ENCODE measurements around the gene CIBAR2.
A peak's percentile ranks its signal among the peaks of the same experiment; 100 is the strongest.

Gene CIBAR2

DNA sequence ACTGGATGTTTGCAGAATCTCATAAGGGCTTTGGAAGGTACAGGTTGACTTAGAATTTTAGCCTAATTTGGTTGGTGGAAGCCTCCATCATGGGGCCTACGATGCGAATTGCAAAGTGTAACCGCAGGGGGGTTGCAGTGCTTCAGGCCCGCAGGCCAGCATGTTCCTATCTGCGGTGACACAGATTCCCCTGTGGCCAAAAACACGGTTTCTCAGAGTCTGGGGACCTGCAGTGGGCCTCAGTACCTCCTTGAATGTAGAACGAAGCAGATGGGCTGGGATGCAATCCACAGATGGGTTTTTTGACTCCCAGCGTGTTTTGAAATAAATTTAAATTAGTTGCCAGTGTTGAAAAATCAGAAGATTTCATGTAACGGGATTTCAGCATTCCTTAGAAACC lies 49.9 kb downstream of the CIBAR2 start:
- Histone ChIP-seq H3K4me2 (ENCODE audit: low read length) (no peak overlapping the region), H3K9me3 (ENCODE audit: insufficient read depth, low read depth, low read length) (no peaks in the 10 kb centered on the region), H3K4ac (ENCODE audit: low read depth, low read length) (no peak overlapping the region), H2BK120ac (ENCODE audit: insufficient read depth, low read length, poor library complexity) (no peak overlapping the region), H3K4me3 (ENCODE audit: low read depth, low read length) (no peak overlapping the region), H3K79me2 (ENCODE audit: control insufficient read depth, insufficient read depth, low read length, poor library complexity) (no peaks in the 10 kb centered on the region), H3K27ac (ENCODE audit: low read depth, low read length) (no peak overlapping the region), H3K4me1 (ENCODE audit: control insufficient read depth in 1 of 2, insufficient read depth in 2 of 2, low read length in 2 of 2) (no peaks in the 10 kb centered on the region), H2BK12ac (ENCODE audit: low read length) (no peak overlapping the region), H3K27me3 (ENCODE audit: insufficient read depth, low read length) (no peaks in the 10 kb centered on the region), H3K14ac (ENCODE audit: low read length) (no peak overlapping the region), H3K79me1 (ENCODE audit: low read length) (no peaks in the 10 kb centered on the region), H4K8ac (ENCODE audit: low read depth, low read length) (no peak overlapping the region), H2AFZ (ENCODE audit: insufficient read depth, low read length, poor library complexity) (no peak overlapping the region), H2BK5ac (ENCODE audit: low read depth, low read length, poor library complexity) (no peak overlapping the region), H4K12ac (ENCODE audit: low read depth, low read length) (no peak overlapping the region), H4K91ac (ENCODE audit: low read depth, low read length) (no peak overlapping the region), H3K36me3 (ENCODE audit: control insufficient read depth in 1 of 2, insufficient read depth in 2 of 2, low read length in 2 of 2) (peaks cover 4 to 5% of the 10 kb centered on the region in 2 experiments), H3K18ac (ENCODE audit: low read length) (no peak overlapping the region), H3K9ac (ENCODE audit: low read length) (no peak overlapping the region), H2AK5ac (ENCODE audit: low read length) (no peak overlapping the region), H3K23ac (ENCODE audit: low read length) (no peak overlapping the region)
- no CpG with 5 or more reads among the region's 9 CpGs for WGBS (ENCODE audit: extremely low coverage, insufficient coverage, insufficient read length)
- DNase-seq = no peak

DNA sequence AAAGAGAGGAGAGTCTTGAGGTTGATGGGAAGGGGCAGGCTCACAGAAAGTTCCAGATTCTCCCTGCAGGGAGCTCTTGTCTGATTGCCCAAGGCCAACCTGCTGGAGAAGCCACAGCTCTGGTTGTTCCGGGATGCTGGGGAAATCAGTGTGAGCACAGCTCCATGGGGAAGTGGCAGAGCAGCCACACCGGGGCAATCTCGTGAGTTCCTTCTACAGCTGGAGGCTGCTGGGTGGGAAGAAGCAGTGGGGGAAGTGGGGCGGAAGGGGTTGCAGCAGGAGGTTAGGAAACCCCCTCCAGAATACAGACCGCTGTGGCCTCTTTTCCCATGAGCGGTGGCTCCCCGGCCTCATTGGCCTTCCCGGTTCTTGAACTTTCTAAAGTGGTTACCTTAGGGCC lies 50.7 kb downstream of the CIBAR2 start:
- no peak overlapping the region for H3K4me2 ChIP-seq (ENCODE audit: low read length)
- H3K14ac ChIP-seq (ENCODE audit: low read length) = no peak overlapping the region
- H3K23ac ChIP-seq (ENCODE audit: low read length) = no peak overlapping the region
- peak in 1 of 2 donors; percentile 10 for DNase-seq
- no peak overlapping the region for H2AFZ ChIP-seq (ENCODE audit: insufficient read depth, low read length, poor library complexity)
- H3K79me2 ChIP-seq (ENCODE audit: control insufficient read depth, insufficient read depth, low read length, poor library complexity) = no peaks in the 10 kb centered on the region
- H3K27ac ChIP-seq (ENCODE audit: low read depth, low read length) = no peak overlapping the region
- H2BK12ac ChIP-seq (ENCODE audit: low read length) = no peak overlapping the region
- H4K12ac ChIP-seq (ENCODE audit: low read depth, low read length) = no peak overlapping the region
- WGBS (ENCODE audit: extremely low coverage, insufficient coverage, insufficient read length) = no CpG with 5 or more reads among the region's 8 CpGs
- no peaks in the 10 kb centered on the region for H3K9me3 ChIP-seq (ENCODE audit: insufficient read depth, low read depth, low read length)
- H3K18ac ChIP-seq (ENCODE audit: low read length) = no peak overlapping the region
- no peak overlapping the region for H2AK5ac ChIP-seq (ENCODE audit: low read length)
- no peak overlapping the region for H4K8ac ChIP-seq (ENCODE audit: low read depth, low read length)
- no peaks in the 10 kb centered on the region for H3K4me1 ChIP-seq (ENCODE audit: control insufficient read depth in 1 of 2, insufficient read depth in 2 of 2, low read length in 2 of 2)
- H3K9ac ChIP-seq (ENCODE audit: low read length) = no peak overlapping the region
- no peak overlapping the region for H3K4ac ChIP-seq (ENCODE audit: low read depth, low read length)
- H3K4me3 ChIP-seq (ENCODE audit: low read depth, low read length) = no peak overlapping the region
- H4K91ac ChIP-seq (ENCODE audit: low read depth, low read length) = no peak overlapping the region
- H2BK5ac ChIP-seq (ENCODE audit: low read depth, low read length, poor library complexity) = no peak overlapping the region
- no peak overlapping the region for H2BK120ac ChIP-seq (ENCODE audit: insufficient read depth, low read length, poor library complexity)
- H3K36me3 ChIP-seq (ENCODE audit: control insufficient read depth in 1 of 2, insufficient read depth in 2 of 2, low read length in 2 of 2) = no peaks in the 10 kb centered on the region
- H3K27me3 ChIP-seq (ENCODE audit: insufficient read depth, low read length) = no peaks in the 10 kb centered on the region
- H3K79me1 ChIP-seq (ENCODE audit: low read length) = no peaks in the 10 kb centered on the region

DNA sequence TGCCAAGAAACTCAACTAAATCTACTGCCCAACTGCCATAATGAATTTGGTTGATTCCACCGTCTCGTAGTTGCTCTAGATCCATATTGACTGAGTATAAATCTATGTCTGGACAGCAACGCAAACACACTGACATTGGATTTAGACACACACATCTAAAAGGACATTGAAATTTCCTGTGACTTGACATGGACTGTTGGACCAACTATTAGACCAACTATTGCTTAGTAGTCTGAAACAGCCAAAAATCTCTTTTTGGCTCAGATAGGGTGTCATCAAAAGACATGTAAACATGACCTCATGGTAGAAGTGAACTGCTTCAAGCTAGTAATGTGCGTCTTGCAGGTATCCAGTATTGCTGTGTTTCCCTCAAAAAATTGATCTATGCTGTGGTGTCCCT lies 53.4 kb downstream of the CIBAR2 start:
- Histone ChIP-seq H3K36me3 (ENCODE audit: control insufficient read depth in 1 of 2, insufficient read depth in 2 of 2, low read length in 2 of 2) (no peaks in the 10 kb centered on the region), H3K79me2 (ENCODE audit: control insufficient read depth, insufficient read depth, low read length, poor library complexity) (no peaks in the 10 kb centered on the region), H3K4me2 (ENCODE audit: low read length) (no peak overlapping the region), H2BK5ac (ENCODE audit: low read depth, low read length, poor library complexity) (no peak overlapping the region), H3K27ac (ENCODE audit: low read depth, low read length) (no peak overlapping the region), H2BK120ac (ENCODE audit: insufficient read depth, low read length, poor library complexity) (no peak overlapping the region), H4K8ac (ENCODE audit: low read depth, low read length) (no peak overlapping the region), H3K23ac (ENCODE audit: low read length) (no peak overlapping the region), H3K79me1 (ENCODE audit: low read length) (no peaks in the 10 kb centered on the region), H2AFZ (ENCODE audit: insufficient read depth, low read length, poor library complexity) (no peak overlapping the region), H3K27me3 (ENCODE audit: insufficient read depth, low read length) (no peaks in the 10 kb centered on the region), H3K4ac (ENCODE audit: low read depth, low read length) (no peak overlapping the region), H3K9ac (ENCODE audit: low read length) (no peak overlapping the region), H2BK12ac (ENCODE audit: low read length) (no peak overlapping the region), H3K14ac (ENCODE audit: low read length) (no peak overlapping the region), H4K12ac (ENCODE audit: low read depth, low read length) (no peak overlapping the region), H2AK5ac (ENCODE audit: low read length) (no peak overlapping the region), H3K4me1 (ENCODE audit: control insufficient read depth in 1 of 2, insufficient read depth in 2 of 2, low read length in 2 of 2) (peaks cover 3 to 5% of the 10 kb centered on the region in 2 experiments), H4K91ac (ENCODE audit: low read depth, low read length) (no peak overlapping the region), H3K9me3 (ENCODE audit: insufficient read depth, low read depth, low read length) (peaks cover 2% of the 10 kb centered on the region), H3K18ac (ENCODE audit: low read length) (no peak overlapping the region), H3K4me3 (ENCODE audit: low read depth, low read length) (no peak overlapping the region)
- no CpG with 5 or more reads among the region's 4 CpGs for WGBS (ENCODE audit: extremely low coverage, insufficient coverage, insufficient read length)
- DNase-seq = no peak

DNA sequence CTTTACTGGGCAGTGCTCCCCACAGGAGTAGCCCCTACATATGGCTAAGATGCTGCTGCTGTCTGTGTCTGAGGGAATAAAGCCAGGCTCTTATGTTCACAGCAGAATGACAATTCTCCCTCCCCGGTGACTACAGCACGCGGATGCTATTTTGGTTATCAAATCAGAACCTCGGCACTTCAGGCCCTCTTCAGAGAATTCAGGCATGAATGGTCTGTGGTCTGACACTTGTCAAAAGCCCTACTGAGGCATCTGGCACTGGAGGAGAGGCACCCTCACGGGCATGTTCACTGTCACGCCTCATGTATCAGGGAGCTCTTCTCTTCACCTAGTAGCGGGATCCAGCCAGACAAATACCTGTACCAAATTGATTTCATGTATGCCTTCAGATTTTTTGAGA lies 54.3 kb downstream of the CIBAR2 start:
- H4K12ac ChIP-seq (ENCODE audit: low read depth, low read length) = no peak overlapping the region
- WGBS (ENCODE audit: extremely low coverage, insufficient coverage, insufficient read length) = no CpG with 5 or more reads among the region's 7 CpGs
- no peak overlapping the region for H3K4me3 ChIP-seq (ENCODE audit: low read depth, low read length)
- H3K4me2 ChIP-seq (ENCODE audit: low read length) = no peak overlapping the region
- no peak overlapping the region for H3K23ac ChIP-seq (ENCODE audit: low read length)
- no peak overlapping the region for H4K91ac ChIP-seq (ENCODE audit: low read depth, low read length)
- no peak overlapping the region for H3K4ac ChIP-seq (ENCODE audit: low read depth, low read length)
- peaks cover 2% of the 10 kb centered on the region for H3K9me3 ChIP-seq (ENCODE audit: insufficient read depth, low read depth, low read length)
- no peak overlapping the region for H3K9ac ChIP-seq (ENCODE audit: low read length)
- DNase-seq = no peak
- H3K79me1 ChIP-seq (ENCODE audit: low read length) = no peaks in the 10 kb centered on the region
- H2AK5ac ChIP-seq (ENCODE audit: low read length) = no peak overlapping the region
- no peak overlapping the region for H2BK120ac ChIP-seq (ENCODE audit: insufficient read depth, low read length, poor library complexity)
- no peak overlapping the region for H2BK12ac ChIP-seq (ENCODE audit: low read length)
- H2AFZ ChIP-seq (ENCODE audit: insufficient read depth, low read length, poor library complexity) = no peak overlapping the region
- no peak overlapping the region for H3K18ac ChIP-seq (ENCODE audit: low read length)
- no peak overlapping the region for H2BK5ac ChIP-seq (ENCODE audit: low read depth, low read length, poor library complexity)
- no peaks in the 10 kb centered on the region for H3K27me3 ChIP-seq (ENCODE audit: insufficient read depth, low read length)
- no peaks in the 10 kb centered on the region for H3K36me3 ChIP-seq (ENCODE audit: control insufficient read depth in 1 of 2, insufficient read depth in 2 of 2, low read length in 2 of 2)
- H3K79me2 ChIP-seq (ENCODE audit: control insufficient read depth, insufficient read depth, low read length, poor library complexity) = no peaks in the 10 kb centered on the region
- no peak overlapping the region for H3K14ac ChIP-seq (ENCODE audit: low read length)
- no peak overlapping the region for H4K8ac ChIP-seq (ENCODE audit: low read depth, low read length)
- peaks cover 3 to 5% of the 10 kb centered on the region in 2 experiments for H3K4me1 ChIP-seq (ENCODE audit: control insufficient read depth in 1 of 2, insufficient read depth in 2 of 2, low read length in 2 of 2)
- H3K27ac ChIP-seq (ENCODE audit: low read depth, low read length) = no peak overlapping the region

Data from trophoblast cell (in vitro differentiated cells and primary cell).